Activated CD8-positive, alpha-beta T cell treated with anti-CD3 and anti-CD28 coated beads for 36 hours (primary cell): Measurements from ENCODE around the gene RHBG. TPM values are rescaled to one million over a fixed set of nuclear protein-coding genes. Genes with fewer than 3 reads are reported as not detected.
"Not testable (repeated sequence)": the region's sequence is repeated elsewhere in the genome, so short reads cannot be mapped to it uniquely, and the experiment has no call there.

Experiments used
- ATAC-seq: fragments of 200-7000 bp; cut with Tn5 transposase; one replicate; pipeline ENCODE4 v1.10.0; 2021; ENCODE audit warnings: mild to moderate bottlenecking, moderate library complexity
- CTCF ChIA-PET: fragments of 350-600 bp; sonication (Branson Sonifier 250); formaldehyde crosslinking; loops from one replicate; lab custom pipeline; 2021; ENCODE audit warnings: antibody characterized with exemption; lab: Charles Lee
- POLR2A ChIA-PET: fragments of 350-600 bp; sonication (Branson Sonifier 250); formaldehyde crosslinking; loops from one replicate; lab custom pipeline; 2021; ENCODE audit warnings: antibody characterized with exemption; lab: Charles Lee
- DNase-seq: peaks from one replicate; pipeline ENCODE4 v3.0.0-alpha.2; 2020
- H3K27ac Mint-ChIP-seq: one replicate; pipeline ENCODE4 v1.8.0; 2021; ENCODE audit warnings: mild to moderate bottlenecking, mixed read lengths
- H3K27me3 Mint-ChIP-seq: one replicate; pipeline ENCODE4 v1.8.0; 2021; ENCODE audit warnings: mixed read lengths
- H3K36me3 Mint-ChIP-seq: one replicate; pipeline ENCODE4 v1.8.0; 2021; ENCODE audit warnings: low read depth, mixed read lengths
- H3K4me1 Mint-ChIP-seq: one replicate; pipeline ENCODE4 v1.8.0; 2021; ENCODE audit warnings: low read depth, mixed read lengths
- H3K4me3 Mint-ChIP-seq: one replicate; pipeline ENCODE4 v1.8.0; 2021; ENCODE audit warnings: mild to moderate bottlenecking, moderate library complexity, mixed read lengths
- H3K9me3 Mint-ChIP-seq: one replicate; pipeline ENCODE4 v1.8.0; 2021; ENCODE audit warnings: mixed read lengths
- intact Hi-C: fragments of 100-400 bp; cut with micrococcal nuclease; formaldehyde crosslinking; loops from one replicate; pipeline ENCODE4 v1.10.0; 2022
- total RNA-seq, 2 experiments: library from RNA; stranded (reverse); gene quantifications; one replicate each; pipeline ENCODE4 v1.2.3, GENCODE V29; 2021
- TF ChIP-seq, protein P1 (sequence below): fragments of 200-600 bp; IDR thresholded peaks from one replicate; pipeline ENCODE4 v1.8.0; 2022; ENCODE audit warnings: antibody characterized with exemption, mild to moderate bottlenecking

RHBG gene
- total RNA-seq, 2 experiments from 2014 or later = not detected

- Mint-ChIP-seq H3K27me3 (peaks cover 6% of the 10 kb centered on the region), H3K36me3 (no peaks in the 10 kb centered on the region), H3K27ac (no peak overlapping the region), H3K4me1 (peaks cover 2% of the 10 kb centered on the region), H3K9me3 (no peaks in the 10 kb centered on the region), H3K4me3 (no peak overlapping the region)
- DNase-seq (no peak), ATAC-seq (no peak)
- POLR2A ChIA-PET = interaction anchor here (1.3 kb wide), 1 partner anchor 20 kb away, joined by 6 read pairs; no protein-coding TSS in a partner anchor
- intact Hi-C loops = no loop called here
- TF ChIP-seq, protein P1, sequence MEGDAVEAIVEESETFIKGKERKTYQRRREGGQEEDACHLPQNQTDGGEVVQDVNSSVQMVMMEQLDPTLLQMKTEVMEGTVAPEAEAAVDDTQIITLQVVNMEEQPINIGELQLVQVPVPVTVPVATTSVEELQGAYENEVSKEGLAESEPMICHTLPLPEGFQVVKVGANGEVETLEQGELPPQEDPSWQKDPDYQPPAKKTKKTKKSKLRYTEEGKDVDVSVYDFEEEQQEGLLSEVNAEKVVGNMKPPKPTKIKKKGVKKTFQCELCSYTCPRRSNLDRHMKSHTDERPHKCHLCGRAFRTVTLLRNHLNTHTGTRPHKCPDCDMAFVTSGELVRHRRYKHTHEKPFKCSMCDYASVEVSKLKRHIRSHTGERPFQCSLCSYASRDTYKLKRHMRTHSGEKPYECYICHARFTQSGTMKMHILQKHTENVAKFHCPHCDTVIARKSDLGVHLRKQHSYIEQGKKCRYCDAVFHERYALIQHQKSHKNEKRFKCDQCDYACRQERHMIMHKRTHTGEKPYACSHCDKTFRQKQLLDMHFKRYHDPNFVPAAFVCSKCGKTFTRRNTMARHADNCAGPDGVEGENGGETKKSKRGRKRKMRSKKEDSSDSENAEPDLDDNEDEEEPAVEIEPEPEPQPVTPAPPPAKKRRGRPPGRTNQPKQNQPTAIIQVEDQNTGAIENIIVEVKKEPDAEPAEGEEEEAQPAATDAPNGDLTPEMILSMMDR = no peak
- CTCF ChIA-PET = interaction anchor here (0.7 to 1.8 kb wide), 6 partner anchors 25 to 136 kb away, joined by 3 to 7 read pairs (median 4); no protein-coding TSS in a partner anchor
Measured at GRCh38 chr1:156344409-156344808, 24.6 kb upstream of the RHBG start.

- H3K36me3 Mint-ChIP-seq, ATAC-seq, H3K4me1 Mint-ChIP-seq, H3K9me3 Mint-ChIP-seq, DNase-seq, H3K4me3 Mint-ChIP-seq, H3K27me3 Mint-ChIP-seq, H3K27ac Mint-ChIP-seq, POLR2A ChIA-PET, intact Hi-C loops: not testable (repeated sequence)
- CTCF ChIA-PET = interaction anchor here (1.1 to 2.2 kb wide), 2 partner anchors 11 to 39 kb away, joined by 6 to 9 read pairs; no protein-coding TSS in a partner anchor
Measured at GRCh38 chr1:156346035-156346434, 23.0 kb upstream of the RHBG start.

GRCh38 chr1:156346636-156347035 is 22.4 kb upstream of the RHBG start:
- H3K27me3 Mint-ChIP-seq = peaks cover 6% of the 10 kb centered on the region
- ATAC-seq = no peak
- CTCF ChIA-PET = interaction anchor here (1.1 to 2.2 kb wide), 2 partner anchors 10 to 39 kb away, joined by 6 to 9 read pairs; no protein-coding TSS in a partner anchor

GRCh38 chr1:156347331-156347730 is 21.7 kb upstream of the RHBG start:
- Mint-ChIP-seq H3K4me1 (no peaks in the 10 kb centered on the region), H3K27ac (no peak overlapping the region), H3K4me3 (no peak overlapping the region), H3K27me3 (peaks cover 8% of the 10 kb centered on the region), H3K9me3 (no peaks in the 10 kb centered on the region), H3K36me3 (no peaks in the 10 kb centered on the region)
- DNase-seq (no peak), ATAC-seq (no peak)
- ChIA-PET POLR2A (no interaction called here), CTCF (interaction anchor here (1.9 to 2.2 kb wide), 2 partner anchors 38 to 99 kb away, joined by 9 to 11 read pairs; no protein-coding TSS in a partner anchor)
- intact Hi-C loops = no loop called here
- TF ChIP-seq, protein P1 = no peak

More at GRCh38 chr1:156346636-156347035, 22.4 kb upstream of the RHBG start:
- TF ChIP-seq, protein P1 = no peak
- POLR2A ChIA-PET = no interaction called here
- intact Hi-C loops = no loop called here
- H3K4me1 Mint-ChIP-seq = no peaks in the 10 kb centered on the region
- H3K27ac Mint-ChIP-seq = no peak overlapping the region
- no peak for DNase-seq
- H3K36me3 Mint-ChIP-seq = no peaks in the 10 kb centered on the region
- H3K9me3 Mint-ChIP-seq = no peaks in the 10 kb centered on the region
- H3K4me3 Mint-ChIP-seq = no peak overlapping the region

GRCh38 chr1:156352481-156352880 is 16.5 kb upstream of the RHBG start:
- H3K36me3 Mint-ChIP-seq, H3K9me3 Mint-ChIP-seq, DNase-seq, ATAC-seq, H3K27ac Mint-ChIP-seq, H3K4me1 Mint-ChIP-seq, intact Hi-C loops, H3K4me3 Mint-ChIP-seq: not testable (repeated sequence)
- ChIA-PET CTCF (interaction anchor here (0.9 to 4.3 kb wide), 3 partner anchors 11 to 93 kb away, joined by 3 to 19 read pairs (median 13); no protein-coding TSS in a partner anchor), POLR2A (interaction anchor here (0.9 to 1.0 kb wide), 2 partner anchors 10 kb away, joined by 4 to 5 read pairs; no protein-coding TSS in a partner anchor)
- H3K27me3 Mint-ChIP-seq = peaks cover 13% of the 10 kb centered on the region

DNA sequence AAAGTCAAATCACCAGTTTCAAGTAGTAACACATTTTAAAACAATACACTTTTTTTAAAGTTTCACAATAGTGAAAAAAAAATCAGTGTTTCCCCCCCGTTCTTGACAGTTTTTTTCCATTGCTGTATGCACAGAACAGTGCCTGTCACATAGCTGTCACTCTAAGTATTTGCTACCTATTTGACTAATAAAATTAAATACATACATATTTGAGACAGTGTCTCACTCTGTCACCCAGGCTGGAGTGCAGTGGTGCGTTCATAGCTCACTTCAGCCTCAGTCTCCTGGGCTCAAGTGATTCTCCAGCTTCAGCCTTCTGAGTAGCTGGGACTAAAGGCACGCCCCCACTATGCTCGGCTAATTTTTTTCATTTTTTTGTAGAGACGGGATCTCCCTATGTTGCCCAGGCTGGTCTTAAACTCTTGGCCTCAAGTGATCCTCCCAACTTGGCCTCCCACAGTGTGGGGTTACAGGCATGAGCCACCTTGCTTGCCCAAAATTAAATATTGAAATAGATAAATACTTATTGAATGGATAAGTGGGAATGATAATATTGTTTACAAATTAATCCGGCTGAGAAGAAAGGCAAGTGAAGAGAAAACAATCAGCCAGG is 12.6 kb upstream of the RHBG start:
- H3K36me3 Mint-ChIP-seq = no peaks in the 10 kb centered on the region
- no peak overlapping the region for H3K27ac Mint-ChIP-seq
- H3K9me3 Mint-ChIP-seq = no peaks in the 10 kb centered on the region
- ATAC-seq = peak; percentile 24
- H3K4me1 Mint-ChIP-seq = peaks cover 8% of the 10 kb centered on the region
- ChIA-PET CTCF (interaction anchor here (0.7 to 2.6 kb wide), 7 partner anchors 8 to 90 kb away, joined by 3 to 17 read pairs (median 5); no protein-coding TSS in a partner anchor), POLR2A (no interaction called here)
- peaks cover 19% of the 10 kb centered on the region for H3K27me3 Mint-ChIP-seq
- no peak for DNase-seq
- no peak overlapping the region for H3K4me3 Mint-ChIP-seq
- intact Hi-C loops = no loop called here
- TF ChIP-seq, protein P1 = no peak
